SK-N-SH treated with all-trans-retinoic acid at 6 μM for 48 hours (cell line): ENCODE results near the gene GDF7.

ENCODE experiments used
- ARNTL ChIP-seq: fragments of 450-650 bp; formaldehyde crosslinking; IDR thresholded peaks from 2 replicates; pipeline ENCODE4 v1.5.0; 2020; ENCODE audit warnings: low read depth, mild to moderate bottlenecking, moderate library complexity, borderline replicate concordance
- CSDC2 ChIP-seq: fragments of 250-450 bp; sonication (Bioruptor Pico); IDR thresholded peaks from 2 replicates; pipeline ENCODE4 v1.5.0; 2020; ENCODE audit warnings: mild to moderate bottlenecking, moderate library complexity
- ESRRG ChIP-seq: fragments of 250-450 bp; sonication (Bioruptor Pico); IDR thresholded peaks from 2 replicates; pipeline ENCODE4 v1.6.1; 2021; ENCODE audit warnings: mild to moderate bottlenecking
- PPARA ChIP-seq: fragments of 250-450 bp; sonication (Bioruptor Pico); IDR thresholded peaks from 2 replicates; pipeline ENCODE4 v1.5.0; 2020; ENCODE audit warnings: mild to moderate bottlenecking, borderline replicate concordance
- RARB ChIP-seq: fragments of 250-450 bp; sonication (Bioruptor Pico); IDR thresholded peaks from 2 replicates; pipeline ENCODE4 v1.8.0; 2021; ENCODE audit warnings: mild to moderate bottlenecking, moderate library complexity
- TCF4 ChIP-seq: fragments of 250-450 bp; sonication (Bioruptor Pico); IDR thresholded peaks from 2 replicates; pipeline ENCODE4 v1.8.0; 2021; ENCODE audit warnings: mild to moderate bottlenecking, moderate library complexity, borderline replicate concordance
- TOX ChIP-seq: fragments of 250-450 bp; sonication (Bioruptor Pico); IDR thresholded peaks from 2 replicates; pipeline ENCODE4 v1.8.0; 2021; ENCODE audit warnings: mild to moderate bottlenecking, moderate library complexity, borderline replicate concordance
- ZFP3 ChIP-seq: fragments of 250-450 bp; sonication (Bioruptor Pico); IDR thresholded peaks from 2 replicates; pipeline ENCODE4 v1.5.0; 2020; ENCODE audit warnings: mild to moderate bottlenecking, moderate library complexity
- ZNF565 ChIP-seq: fragments of 450-650 bp; formaldehyde crosslinking; conservative IDR thresholded peaks from 2 replicates; pipeline ENCODE4 v1.5.0; 2020; ENCODE audit warnings: low read depth, mild to moderate bottlenecking, moderate library complexity
- ZNF70 ChIP-seq: fragments of 450-650 bp; formaldehyde crosslinking; IDR thresholded peaks from 2 replicates; pipeline ENCODE4 v1.5.0; 2020; ENCODE audit warnings: mild to moderate bottlenecking, moderate library complexity
- ZNF8 ChIP-seq: fragments of 450-650 bp; formaldehyde crosslinking; IDR thresholded peaks from 2 replicates; pipeline ENCODE4 v1.5.0; 2020; ENCODE audit warnings: mild to moderate bottlenecking, moderate library complexity
- TF ChIP-seq, protein P1 (sequence below): fragments of 250-450 bp; sonication (Bioruptor Pico); IDR thresholded peaks from 2 replicates; pipeline ENCODE4 v1.8.0; 2021; ENCODE audit warnings: low read depth, mild to moderate bottlenecking, moderate library complexity, borderline replicate concordance
- TF ChIP-seq, protein P2 (sequence below): fragments of 250-450 bp; sonication (Bioruptor Pico); IDR thresholded peaks from 2 replicates; pipeline ENCODE4 v1.8.0; 2020; ENCODE audit warnings: mild to moderate bottlenecking, moderate library complexity, borderline replicate concordance
- TF ChIP-seq, protein P3 (sequence below): fragments of 250-450 bp; sonication (Bioruptor Pico); IDR thresholded peaks from 2 replicates; pipeline ENCODE4 v1.5.1; 2020; ENCODE audit warnings: low read depth, mild to moderate bottlenecking, moderate library complexity

DNA sequence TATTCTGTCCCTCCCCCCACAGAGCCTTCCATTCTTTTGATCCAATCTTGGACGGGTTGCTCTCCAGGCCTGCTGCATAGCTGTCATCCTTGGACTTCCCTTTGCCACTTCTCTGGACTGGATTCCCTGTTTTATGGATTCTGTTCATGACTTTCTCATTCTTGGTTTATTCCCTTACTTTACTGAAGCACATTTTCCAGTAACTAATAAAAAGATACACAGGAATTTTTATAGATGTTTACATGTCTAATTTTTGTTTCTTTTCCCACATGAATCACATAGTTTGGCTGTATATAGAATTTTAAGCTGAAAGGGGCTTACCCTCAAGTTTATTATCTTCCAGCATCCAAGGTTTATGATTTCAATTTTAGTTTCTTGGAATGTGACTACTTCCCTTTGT lies 37.9 kb downstream of the GDF7 start:
- TF ChIP-seq ZNF8 (CRISPR knock-in tag) (no peak), PPARA (CRISPR knock-in tag) (no peak), RARB (no peak), CSDC2 (no peak), ARNTL (no peak), TOX (CRISPR knock-in tag) (no peak), ESRRG (no peak), ZNF70 (no peak), ZNF565 (CRISPR knock-in tag) (no peak), ZFP3 (CRISPR knock-in tag) (no peak), TCF4 (CRISPR knock-in tag) (no peak)
- TF ChIP-seq, protein P1, sequence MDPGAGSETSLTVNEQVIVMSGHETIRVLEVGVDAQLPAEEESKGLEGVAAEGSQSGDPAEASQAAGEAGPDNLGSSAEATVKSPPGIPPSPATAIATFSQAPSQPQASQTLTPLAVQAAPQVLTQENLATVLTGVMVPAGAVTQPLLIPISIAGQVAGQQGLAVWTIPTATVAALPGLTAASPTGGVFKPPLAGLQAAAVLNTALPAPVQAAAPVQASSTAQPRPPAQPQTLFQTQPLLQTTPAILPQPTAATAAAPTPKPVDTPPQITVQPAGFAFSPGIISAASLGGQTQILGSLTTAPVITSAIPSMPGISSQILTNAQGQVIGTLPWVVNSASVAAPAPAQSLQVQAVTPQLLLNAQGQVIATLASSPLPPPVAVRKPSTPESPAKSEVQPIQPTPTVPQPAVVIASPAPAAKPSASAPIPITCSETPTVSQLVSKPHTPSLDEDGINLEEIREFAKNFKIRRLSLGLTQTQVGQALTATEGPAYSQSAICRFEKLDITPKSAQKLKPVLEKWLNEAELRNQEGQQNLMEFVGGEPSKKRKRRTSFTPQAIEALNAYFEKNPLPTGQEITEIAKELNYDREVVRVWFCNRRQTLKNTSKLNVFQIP (CRISPR knock-in tag) = no peak
- TF ChIP-seq, protein P2, sequence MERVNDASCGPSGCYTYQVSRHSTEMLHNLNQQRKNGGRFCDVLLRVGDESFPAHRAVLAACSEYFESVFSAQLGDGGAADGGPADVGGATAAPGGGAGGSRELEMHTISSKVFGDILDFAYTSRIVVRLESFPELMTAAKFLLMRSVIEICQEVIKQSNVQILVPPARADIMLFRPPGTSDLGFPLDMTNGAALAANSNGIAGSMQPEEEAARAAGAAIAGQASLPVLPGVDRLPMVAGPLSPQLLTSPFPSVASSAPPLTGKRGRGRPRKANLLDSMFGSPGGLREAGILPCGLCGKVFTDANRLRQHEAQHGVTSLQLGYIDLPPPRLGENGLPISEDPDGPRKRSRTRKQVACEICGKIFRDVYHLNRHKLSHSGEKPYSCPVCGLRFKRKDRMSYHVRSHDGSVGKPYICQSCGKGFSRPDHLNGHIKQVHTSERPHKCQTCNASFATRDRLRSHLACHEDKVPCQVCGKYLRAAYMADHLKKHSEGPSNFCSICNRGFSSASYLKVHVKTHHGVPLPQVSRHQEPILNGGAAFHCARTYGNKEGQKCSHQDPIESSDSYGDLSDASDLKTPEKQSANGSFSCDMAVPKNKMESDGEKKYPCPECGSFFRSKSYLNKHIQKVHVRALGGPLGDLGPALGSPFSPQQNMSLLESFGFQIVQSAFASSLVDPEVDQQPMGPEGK (CRISPR knock-in tag) = no peak
- TF ChIP-seq, protein P3, sequence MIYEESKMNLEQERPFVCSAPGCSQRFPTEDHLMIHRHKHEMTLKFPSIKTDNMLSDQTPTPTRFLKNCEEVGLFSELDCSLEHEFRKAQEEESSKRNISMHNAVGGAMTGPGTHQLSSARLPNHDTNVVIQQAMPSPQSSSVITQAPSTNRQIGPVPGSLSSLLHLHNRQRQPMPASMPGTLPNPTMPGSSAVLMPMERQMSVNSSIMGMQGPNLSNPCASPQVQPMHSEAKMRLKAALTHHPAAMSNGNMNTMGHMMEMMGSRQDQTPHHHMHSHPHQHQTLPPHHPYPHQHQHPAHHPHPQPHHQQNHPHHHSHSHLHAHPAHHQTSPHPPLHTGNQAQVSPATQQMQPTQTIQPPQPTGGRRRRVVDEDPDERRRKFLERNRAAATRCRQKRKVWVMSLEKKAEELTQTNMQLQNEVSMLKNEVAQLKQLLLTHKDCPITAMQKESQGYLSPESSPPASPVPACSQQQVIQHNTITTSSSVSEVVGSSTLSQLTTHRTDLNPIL (CRISPR knock-in tag) = no peak
